AG04449 (cell line): Measurements from ENCODE around the gene POLR1B.
"Not testable (repeated sequence)": the region's sequence is repeated elsewhere in the genome, so short reads cannot be mapped to it uniquely, and the experiment has no call there.

ENCODE experiments used
- CTCF ChIA-PET: fragments of 350-600 bp; formaldehyde crosslinking; extraction: SDS; loops from one replicate; lab custom pipeline; 2021; ENCODE audit warnings: antibody characterized with exemption; lab: Yijun Ruan, JAX
- POLR2A ChIA-PET: fragments of 400-600, 350-600 bp; formaldehyde crosslinking; extraction: SDS; loops from one replicate; lab custom pipeline; 2020; ENCODE audit warnings: antibody characterized with exemption, inconsistent platforms; lab: Yijun Ruan, JAX
- DNase-seq: peaks from one replicate; pipeline ENCODE4 v3.0.0-alpha.2; 2010; ENCODE audit warnings: low read depth, low spot score
- H3K4me3 ChIP-seq: 2 replicates; pipeline ENCODE4 v1.5.1; 2011; ENCODE audit warnings: low read depth, mild to moderate bottlenecking, control low read depth, low read length
- CTCF ChIP-seq: IDR thresholded peaks from one replicate; pipeline ENCODE4 v1.5.1; 2011; ENCODE audit warnings: mild to moderate bottlenecking, moderate library complexity, low read length, control low read depth, inconsistent platforms; ENCODE audit not compliant: insufficient read depth; ENCODE audit errors: missing control alignments

Gene POLR1B

GRCh38 chr2:112529757-112530156, 12.5 kb upstream of the POLR1B start:
- POLR2A ChIA-PET: no interaction called here
- no peak for DNase-seq
- no peak for TF ChIP-seq CTCF
- H3K4me3 ChIP-seq: no peak overlapping the region
- CTCF ChIA-PET: no interaction called here

- no peak overlapping the region for H3K4me3 ChIP-seq
- no peak for TF ChIP-seq CTCF
- DNase-seq: no peak
- ChIA-PET CTCF (no interaction called here), POLR2A (no interaction called here)
Measured at GRCh38 chr2:112530728-112531127, 11.5 kb upstream of the POLR1B start.

- DNase-seq: no peak
- POLR2A ChIA-PET: no interaction called here
- no peak overlapping the region for H3K4me3 ChIP-seq
- TF ChIP-seq CTCF: no peak
- CTCF ChIA-PET: no interaction called here
Measured at GRCh38 chr2:112534826-112535225, 7.4 kb upstream of the POLR1B start.

GRCh38 chr2:112536665-112537064, 5.6 kb upstream of the POLR1B start:
- POLR2A ChIA-PET, H3K4me3 ChIP-seq, DNase-seq: not testable (repeated sequence)
- CTCF ChIA-PET: interaction anchor here (0.7 to 1.3 kb wide), 2 partner anchors 46 to 464 kb away, joined by 3 read pairs; no protein-coding TSS in a partner anchor

GRCh38 chr2:112539306-112539705, 3.0 kb upstream of the POLR1B start:
- ChIA-PET POLR2A (no interaction called here), CTCF (interaction anchor here (1.5 kb wide), 1 partner anchor 60 kb away, joined by 5 read pairs; no protein-coding TSS in a partner anchor)
- no peak for DNase-seq
- no peak for TF ChIP-seq CTCF
- no peak overlapping the region for H3K4me3 ChIP-seq

- no peak for DNase-seq
- CTCF ChIA-PET: interaction anchor here (1.5 kb wide), 1 partner anchor 59 kb away, joined by 5 read pairs; no protein-coding TSS in a partner anchor
- TF ChIP-seq CTCF: no peak
- POLR2A ChIA-PET: no interaction called here
- no peak overlapping the region for H3K4me3 ChIP-seq
Measured at GRCh38 chr2:112540906-112541305, 1.4 kb upstream of the POLR1B start.

GRCh38 chr2:112541315-112542122, 746 bp upstream of the POLR1B start:
- H3K4me3 ChIP-seq: peak overlapping the region; percentile 99
- no peak for DNase-seq
- TF ChIP-seq CTCF: no peak
- ChIA-PET CTCF (no interaction called here), POLR2A (interaction anchor here (0.6 kb wide), 1 partner anchor 61 kb away, joined by 3 read pairs; no protein-coding TSS in a partner anchor)
